ENCODE measurements around the gene SCFD2.

Gene SCFD2

DNA sequence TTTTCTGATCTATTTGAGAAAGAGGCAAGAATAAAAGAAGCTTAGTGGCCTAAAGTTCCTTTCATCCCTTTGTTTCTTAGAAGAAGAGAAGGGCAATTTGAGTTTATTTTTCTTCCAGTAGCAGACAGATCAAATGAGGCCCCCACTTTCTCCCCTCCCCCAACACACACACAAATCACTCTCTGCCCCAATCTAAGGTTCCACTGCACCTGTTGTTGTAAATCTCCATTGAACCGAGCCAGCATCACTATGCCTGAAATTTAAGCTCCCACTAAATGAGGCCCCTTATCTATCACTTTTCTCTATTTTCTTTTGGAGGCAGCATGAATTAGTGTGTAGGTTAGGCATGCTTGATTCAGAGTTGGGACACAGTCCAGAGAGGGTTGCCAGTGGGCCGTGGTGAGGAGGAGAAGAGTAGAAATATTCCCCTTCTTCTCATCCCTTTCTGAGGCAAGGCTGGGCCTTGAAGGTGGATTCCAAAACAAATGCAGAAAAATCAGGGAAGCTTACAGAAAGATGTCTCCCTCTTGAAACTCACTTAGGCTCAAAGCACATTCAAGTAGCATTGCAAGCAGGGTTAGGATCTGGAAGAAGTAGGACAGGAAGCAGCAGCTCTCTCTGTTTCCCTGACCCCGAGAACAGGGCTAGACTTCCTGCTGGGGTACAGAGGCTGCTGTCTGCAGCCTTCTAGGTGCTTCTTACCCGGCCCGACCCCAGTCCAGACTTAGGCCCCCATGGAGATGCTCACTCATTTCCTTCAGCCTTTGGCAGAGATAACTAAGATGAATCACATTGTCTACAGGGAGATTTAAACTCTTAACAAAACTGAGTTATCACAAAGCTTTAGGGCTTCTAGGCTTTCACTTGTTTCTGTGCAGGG, 433.0 kb downstream of the SCFD2 start:
- no peak overlapping the region for H3K4me3 ChIP-seq (ENCODE audit: low read depth, low read length)
- TF ChIP-seq, protein P1, sequence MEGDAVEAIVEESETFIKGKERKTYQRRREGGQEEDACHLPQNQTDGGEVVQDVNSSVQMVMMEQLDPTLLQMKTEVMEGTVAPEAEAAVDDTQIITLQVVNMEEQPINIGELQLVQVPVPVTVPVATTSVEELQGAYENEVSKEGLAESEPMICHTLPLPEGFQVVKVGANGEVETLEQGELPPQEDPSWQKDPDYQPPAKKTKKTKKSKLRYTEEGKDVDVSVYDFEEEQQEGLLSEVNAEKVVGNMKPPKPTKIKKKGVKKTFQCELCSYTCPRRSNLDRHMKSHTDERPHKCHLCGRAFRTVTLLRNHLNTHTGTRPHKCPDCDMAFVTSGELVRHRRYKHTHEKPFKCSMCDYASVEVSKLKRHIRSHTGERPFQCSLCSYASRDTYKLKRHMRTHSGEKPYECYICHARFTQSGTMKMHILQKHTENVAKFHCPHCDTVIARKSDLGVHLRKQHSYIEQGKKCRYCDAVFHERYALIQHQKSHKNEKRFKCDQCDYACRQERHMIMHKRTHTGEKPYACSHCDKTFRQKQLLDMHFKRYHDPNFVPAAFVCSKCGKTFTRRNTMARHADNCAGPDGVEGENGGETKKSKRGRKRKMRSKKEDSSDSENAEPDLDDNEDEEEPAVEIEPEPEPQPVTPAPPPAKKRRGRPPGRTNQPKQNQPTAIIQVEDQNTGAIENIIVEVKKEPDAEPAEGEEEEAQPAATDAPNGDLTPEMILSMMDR (IDR thresholded peaks at IDR 0.05; ENCODE audit: low read depth, low read length), result no peak

DNA sequence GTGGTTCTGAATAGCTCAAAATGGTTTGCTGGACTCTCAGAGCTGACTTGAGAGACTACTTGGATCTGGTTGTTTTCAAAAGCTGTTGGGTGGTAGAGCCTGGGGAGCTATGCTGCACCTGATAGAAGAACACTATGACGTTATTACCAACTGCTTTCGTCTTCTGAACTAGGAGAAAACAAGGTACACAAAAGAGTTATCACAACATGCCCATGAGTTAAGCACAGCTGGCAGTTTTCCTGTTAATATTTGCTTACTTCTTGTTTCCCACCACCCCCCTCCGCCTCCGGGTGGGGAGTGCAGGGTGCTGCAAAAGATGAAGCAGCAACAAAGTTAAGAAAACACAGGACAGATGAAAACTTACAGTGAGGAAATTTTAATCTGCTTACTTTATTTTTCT, 434.6 kb downstream of the SCFD2 start:
- no peak overlapping the region for H3K4me3 ChIP-seq (ENCODE audit: low read depth, low read length)
- TF ChIP-seq, protein P1 (IDR thresholded peaks at IDR 0.05; ENCODE audit: low read depth, low read length), result no peak

DNA sequence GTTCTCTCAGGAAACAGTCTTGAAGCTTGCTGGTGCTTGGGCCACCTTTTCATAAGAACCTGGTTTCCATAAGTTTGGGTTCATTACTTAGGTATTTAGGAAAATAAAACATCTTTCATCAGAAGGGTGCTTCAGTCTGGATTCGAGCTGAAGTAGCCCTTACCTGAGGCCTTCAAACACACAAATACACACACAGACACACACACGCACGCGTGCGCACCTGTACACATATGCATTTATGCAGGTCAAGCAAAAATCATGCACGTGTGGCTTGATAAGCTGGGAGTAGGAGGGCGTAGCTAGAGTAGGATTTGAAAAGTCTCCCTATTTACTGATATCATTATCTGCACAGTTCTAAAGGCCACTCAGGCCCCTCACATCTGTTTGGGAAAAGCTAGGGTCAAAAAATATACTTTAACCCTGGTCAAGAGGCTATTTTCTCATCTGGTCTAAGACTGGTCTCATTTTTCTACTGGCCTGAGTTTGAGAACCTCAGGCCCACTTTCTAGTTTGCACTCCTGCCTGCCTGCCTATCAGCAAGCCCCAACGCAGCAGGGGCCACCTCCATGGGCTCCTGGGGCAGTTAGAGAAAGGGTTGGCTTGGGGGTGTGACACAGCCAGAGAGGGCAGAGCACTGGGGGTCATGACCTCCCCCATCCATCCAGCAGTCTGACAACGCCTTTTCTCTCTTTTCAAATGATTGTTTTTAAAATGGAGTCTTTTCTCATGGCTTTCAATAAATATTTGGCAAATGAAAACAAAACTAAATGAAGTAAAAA, 439.5 kb downstream of the SCFD2 start:
- TF ChIP-seq, protein P1 (IDR thresholded peaks at IDR 0.05; ENCODE audit: low read depth, low read length), result no peak
- no peak overlapping the region for H3K4me3 ChIP-seq (ENCODE audit: low read depth, low read length)

GRCh38 chr4:52925531-52925968, 440.3 kb downstream of the SCFD2 start:
- no peak overlapping the region for H3K4me3 ChIP-seq (ENCODE audit: low read depth, low read length)
- TF ChIP-seq, protein P1 (IDR thresholded peaks at IDR 0.05; ENCODE audit: low read depth, low read length), result no peak

DNA sequence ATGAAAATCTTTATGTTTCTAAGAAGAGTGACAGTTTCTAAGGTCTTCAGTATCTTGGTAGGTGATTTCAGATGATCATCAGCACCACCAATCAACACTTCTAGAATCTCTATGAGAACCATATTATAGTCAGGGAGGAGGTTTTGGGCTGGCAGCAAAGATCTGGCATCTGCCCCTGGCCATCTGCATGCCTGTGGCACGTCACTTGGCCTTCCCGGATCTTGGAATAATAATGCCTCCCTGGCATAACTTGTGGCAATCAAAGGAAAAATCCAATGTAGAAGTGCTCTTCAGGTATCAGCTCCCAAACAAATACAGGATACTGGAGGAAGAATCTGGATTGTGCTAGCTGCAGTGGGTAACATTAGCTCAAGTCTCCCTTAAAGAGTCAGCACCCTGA, 446.4 kb downstream of the SCFD2 start:
- TF ChIP-seq, protein P1 (IDR thresholded peaks at IDR 0.05; ENCODE audit: low read depth, low read length), result no peak
- no peak overlapping the region for H3K4me3 ChIP-seq (ENCODE audit: low read depth, low read length)

- no peak overlapping the region for H3K4me3 ChIP-seq (ENCODE audit: low read depth, low read length)
- TF ChIP-seq, protein P1 (IDR thresholded peaks at IDR 0.05; ENCODE audit: low read depth, low read length), result no peak
Observed at GRCh38 chr4:52917817-52918216, 448.0 kb downstream of the SCFD2 start.
